Liver (tissue), 9 donors: Measurements from ENCODE around the gene ALDH3B2. TPM values are rescaled to one million over a fixed set of nuclear protein-coding genes. Genes with fewer than 3 reads are reported as not detected.
"Not testable (repeated sequence)": the region's sequence is repeated elsewhere in the genome, so short reads cannot be mapped to it uniquely, and the experiment has no call there.

Experiments
- DNase-seq: peaks from one replicate; pipeline ENCODE4 v3.0.0-alpha.2; 2017; ENCODE audit warnings: low spot score
- H3K27ac ChIP-seq, 2 donors: one replicate each; pipeline ENCODE4 v1.7.0; 2013; ENCODE audit warnings: inconsistent platforms in 2 of 2, low read length in 2 of 2, control low read depth in 1 of 2, low read depth in 1 of 2, mild to moderate bottlenecking in 1 of 2
- H3K27me3 ChIP-seq, 4 donors: one replicate each; pipeline versions ENCODE4 v1.6.1 to v1.7.0; 2013; ENCODE audit warnings: low read length in 3 of 4, inconsistent platforms in 1 of 4, mild to moderate bottlenecking in 1 of 4, moderate library complexity in 1 of 4; ENCODE audit not compliant: control insufficient read depth in 4 of 4, insufficient read depth in 4 of 4
- H3K36me3 ChIP-seq, 4 donors: one replicate each; pipeline versions ENCODE4 v1.6.1 to v1.7.0; 2013; ENCODE audit warnings: low read length in 3 of 4, mild to moderate bottlenecking in 3 of 4, low read depth in 1 of 4, moderate library complexity in 1 of 4; ENCODE audit not compliant: control insufficient read depth in 4 of 4, insufficient read depth in 3 of 4
- H3K4me1 ChIP-seq, 4 donors: one replicate each; pipeline versions ENCODE4 v1.6.1 to v1.7.0; 2013; ENCODE audit warnings: low read length in 3 of 4, mild to moderate bottlenecking in 3 of 4, moderate library complexity in 1 of 4; ENCODE audit not compliant: control insufficient read depth in 4 of 4, insufficient read depth in 4 of 4
- H3K4me3 ChIP-seq, 3 donors: one replicate each; pipeline versions ENCODE4 v1.6.1 to v1.7.0; 2013; ENCODE audit warnings: low read length in 3 of 3, control low read depth in 1 of 3, low read depth in 1 of 3, mild to moderate bottlenecking in 1 of 3
- H3K9ac ChIP-seq, 2 donors: one replicate each; pipeline ENCODE4 v1.7.0; 2013; ENCODE audit warnings: low read length in 2 of 2, mild to moderate bottlenecking in 2 of 2, moderate library complexity in 2 of 2, control low read depth in 1 of 2, low read depth in 1 of 2
- H3K9me3 ChIP-seq, 4 donors: one replicate each; pipeline versions ENCODE4 v1.6.1 to v1.7.0; 2013; ENCODE audit warnings: low read length in 3 of 4; ENCODE audit not compliant: control insufficient read depth in 4 of 4
- EGR1 ChIP-seq, 2 donors: IDR thresholded peaks; 2 replicates each; pipeline ENCODE4 v1.6.1; 2016 to 2018; ENCODE audit warnings: antibody characterized with exemption in 2 of 2, low read depth in 2 of 2
- FOXA2 ChIP-seq: IDR thresholded peaks from 2 replicates; pipeline ENCODE4 v1.6.1; 2016; ENCODE audit warnings: antibody characterized with exemption
- HNF4A ChIP-seq, 2 donors: conservative IDR thresholded peaks; 2 replicates each; pipeline ENCODE4 v1.6.1; 2016; ENCODE audit warnings: antibody characterized with exemption in 2 of 2, mild to moderate bottlenecking in 2 of 2
- HNF4G ChIP-seq: IDR thresholded peaks from 2 replicates; pipeline ENCODE4 v1.6.1; 2016; ENCODE audit warnings: antibody characterized with exemption
- REST ChIP-seq: IDR thresholded peaks from 2 replicates; pipeline ENCODE4 v1.6.1; 2016; ENCODE audit warnings: antibody characterized with exemption, mild to moderate bottlenecking
- RXRA ChIP-seq, 2 donors: IDR thresholded peaks; 2 replicates each; pipeline ENCODE4 v1.6.1; 2017 to 2018; ENCODE audit warnings: antibody characterized with exemption in 2 of 2, mild to moderate bottlenecking in 1 of 2
- SP1 ChIP-seq: IDR thresholded peaks from 2 replicates; pipeline ENCODE4 v1.6.1; 2018; ENCODE audit warnings: antibody characterized with exemption, mild to moderate bottlenecking
- TAF1 ChIP-seq: conservative IDR thresholded peaks from 2 replicates; pipeline ENCODE4 v1.6.1; 2016; ENCODE audit warnings: antibody characterized with exemption, mild to moderate bottlenecking
- YY1 ChIP-seq: IDR thresholded peaks from 2 replicates; pipeline ENCODE4 v1.6.1; 2016; ENCODE audit warnings: antibody characterized with exemption, mild to moderate bottlenecking
- WGBS: extraction: QIAGEN DNeasy Blood & Tissue Kit; methylation state at CpG from one replicate; pipeline ENCODE4 v1.1.7; 2013; 5-methylcytosine and 5-hydroxymethylcytosine counted together
- polyA plus RNA-seq, 2 donors: library from polyadenylated mRNA; stranded (reverse) in 1 of 2; unstranded in 1 of 2; fragments of 200-250 nt in 1 of 2; fragments of >200 nt in 1 of 2; fragmentation: Nextera tagmentation in 1 of 2; extraction: Ambion mirVana in 1 of 2; gene quantifications; one replicate each; pipeline versions ENCODE4 v1.2.1 to v1.2.3, GENCODE V29; 2013 to 2015
- total RNA-seq, 2 donors: library from RNA; depleted of rRNA; stranded (reverse); fragments of >200 nt; gene quantifications; one replicate each; pipeline ENCODE4 v1.2.3, GENCODE V29; 2014
- TF ChIP-seq, protein P1 (sequence below): IDR thresholded peaks from 2 replicates; pipeline ENCODE4 v1.6.1; 2016; ENCODE audit warnings: antibody characterized with exemption
- TF ChIP-seq, protein P2 (sequence below): IDR thresholded peaks from 2 replicates; pipeline ENCODE4 v1.6.1; 2016; ENCODE audit warnings: antibody characterized with exemption
- donor health status: healthy.
- donor health status: healthy.
- donor health status: healthy.
- donor health status: healthy.
- donor health status: healthy.

ALDH3B2 gene
- total and polyA plus RNA-seq, 4 donors = not detected

DNA sequence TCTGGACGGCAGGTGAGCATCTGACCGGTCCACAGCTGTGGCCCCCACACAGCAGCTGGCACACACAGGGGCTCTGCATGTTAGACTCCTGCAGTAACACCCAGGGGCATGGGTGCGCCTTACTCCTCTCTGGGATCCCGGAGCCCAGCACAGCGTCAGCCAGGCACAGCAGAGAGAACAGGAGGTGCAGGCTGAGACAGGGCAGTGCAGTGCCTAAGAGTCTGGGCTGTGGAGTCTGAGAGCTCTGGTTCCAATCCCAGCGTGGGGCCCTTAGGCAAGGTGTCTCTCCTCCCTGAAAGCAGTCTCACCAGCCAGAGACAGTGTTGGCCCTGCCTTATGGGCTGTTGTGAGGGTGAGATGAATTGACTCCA lies 47.0 kb downstream of the ALDH3B2 start:
- WGBS = 94% methylated on average over 6 of the region's 6 CpGs
- TF ChIP-seq SP1 (no peak), YY1 (no peak), EGR1 (IDR thresholded peaks at IDR 0.05; ENCODE audit: low read depth in 2 of 2) (no peak), RXRA (IDR thresholded peaks at IDR 0.05) (no peak), HNF4G (no peak), REST (no peak), FOXA2 (no peak), TAF1 (no peak), HNF4A (conservative IDR thresholded peaks at IDR 0.05) (no peak)
- TF ChIP-seq, protein P1, sequence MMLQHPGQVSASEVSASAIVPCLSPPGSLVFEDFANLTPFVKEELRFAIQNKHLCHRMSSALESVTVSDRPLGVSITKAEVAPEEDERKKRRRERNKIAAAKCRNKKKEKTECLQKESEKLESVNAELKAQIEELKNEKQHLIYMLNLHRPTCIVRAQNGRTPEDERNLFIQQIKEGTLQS = no peak
- TF ChIP-seq, protein P2, sequence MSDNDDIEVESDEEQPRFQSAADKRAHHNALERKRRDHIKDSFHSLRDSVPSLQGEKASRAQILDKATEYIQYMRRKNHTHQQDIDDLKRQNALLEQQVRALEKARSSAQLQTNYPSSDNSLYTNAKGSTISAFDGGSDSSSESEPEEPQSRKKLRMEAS = no peak
- H3K27ac ChIP-seq = no peak overlapping the region
- no peaks in the 10 kb centered on the region for H3K27me3 ChIP-seq
- H3K36me3 ChIP-seq = peaks cover 0 to 5% (median 2%) of the 10 kb centered on the region in 4 donors
- H3K9ac ChIP-seq = no peak overlapping the region
- no peaks in the 10 kb centered on the region for H3K9me3 ChIP-seq
- DNase-seq = no peak
- no peak overlapping the region for H3K4me3 ChIP-seq
- H3K4me1 ChIP-seq = peaks cover 13 to 36% (median 30%) of the 10 kb centered on the region in 4 donors

DNA sequence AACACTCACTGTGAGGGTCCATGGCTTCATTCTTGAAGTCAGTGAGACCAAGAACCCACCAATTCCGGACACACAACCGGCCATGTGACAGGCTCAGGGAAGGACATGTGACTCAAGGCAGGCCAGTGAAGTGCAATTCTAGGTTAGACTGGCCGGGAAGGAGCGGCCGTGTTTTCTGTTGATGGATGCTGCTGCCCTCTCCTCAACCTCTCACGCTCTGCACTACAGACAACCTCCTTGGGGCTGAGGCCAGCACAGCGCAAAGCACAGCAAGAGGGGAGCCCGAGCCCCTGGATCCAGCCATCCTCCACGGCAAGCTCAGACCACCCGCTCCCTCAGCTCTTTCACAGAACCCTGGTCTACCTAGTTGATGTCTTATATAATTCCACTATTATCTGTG lies 47.5 kb downstream of the ALDH3B2 start:
- 96% methylated on average over 10 of the region's 10 CpGs for WGBS
- H3K9me3 ChIP-seq = no peaks in the 10 kb centered on the region
- no peak for DNase-seq
- H3K4me1 ChIP-seq = peaks cover 11 to 31% (median 25%) of the 10 kb centered on the region in 4 donors
- peaks cover 0 to 5% (median 2%) of the 10 kb centered on the region in 4 donors for H3K36me3 ChIP-seq
- TF ChIP-seq, protein P1 = no peak
- no peak for TF ChIP-seq REST
- no peak overlapping the region for H3K9ac ChIP-seq
- H3K27ac ChIP-seq = no peak overlapping the region
- no peaks in the 10 kb centered on the region for H3K27me3 ChIP-seq
- H3K4me3 ChIP-seq = no peak overlapping the region

- WGBS = 95% methylated on average over 10 of the region's 10 CpGs
- not testable (repeated sequence) for H3K9me3 ChIP-seq, H3K27me3 ChIP-seq, H3K9ac ChIP-seq, H3K36me3 ChIP-seq, DNase-seq, H3K27ac ChIP-seq, H3K4me3 ChIP-seq
- peaks cover 11 to 24% (median 19%) of the 10 kb centered on the region in 4 donors for H3K4me1 ChIP-seq
Observed at GRCh38 chr11:67626131-67626833, 48.1 kb downstream of the ALDH3B2 start.

DNA sequence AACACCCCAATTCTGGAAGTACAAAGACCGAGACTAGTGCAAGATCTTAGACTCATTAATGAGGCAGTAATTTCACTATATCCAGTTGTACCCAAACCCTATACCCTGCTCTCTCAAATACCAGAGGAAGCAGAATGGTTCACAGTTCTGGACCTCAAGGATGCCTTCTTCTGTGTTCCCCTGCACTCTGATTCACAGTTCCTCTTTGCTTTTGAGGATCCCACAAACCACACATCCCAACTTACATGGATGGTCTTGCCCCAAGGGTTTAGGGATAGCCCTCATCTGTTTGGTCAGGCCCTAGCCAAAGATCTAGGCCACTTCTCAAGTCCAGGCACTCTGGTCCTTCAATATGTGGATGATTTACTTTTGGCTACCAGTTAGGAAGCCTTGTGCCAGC lies 50.6 kb downstream of the ALDH3B2 start:
- not testable (repeated sequence) for H3K27ac ChIP-seq, H3K4me3 ChIP-seq, H3K9me3 ChIP-seq, H3K36me3 ChIP-seq, H3K9ac ChIP-seq, H3K4me1 ChIP-seq, H3K27me3 ChIP-seq, DNase-seq
- 97% methylated on average over 1 of the region's 1 CpG for WGBS
